Forelimb muscle (tissue), 1 donor: ENCODE results near the gene IARS1. TPM values are rescaled to one million over a fixed set of nuclear protein-coding genes. Genes with fewer than 3 reads are reported as not detected.

Experiments used
- DNase-seq: peaks from one replicate; pipeline ENCODE4 v3.0.0-alpha.2; 2013; ENCODE audit warnings: low read depth
- polyA plus RNA-seq: library from polyadenylated mRNA; unstranded; fragments of 120-200 nt; gene quantifications from one replicate; pipeline ENCODE4 v1.2.1, GENCODE V29; 2013; ENCODE audit not compliant: insufficient read length

The IARS1 gene
- polyA plus RNA-seq, 1 donor, result 62.7 TPM

GRCh38 chr9:92245005-92245797 lies 48.3 kb downstream of the IARS1 start:
- DNase-seq, result no peak

Other genes starting within 250 kb of the IARS1 start
- gene SPTLC1, start 178.3 kb downstream of the IARS1 start, polyA plus RNA-seq, result 41.0 TPM
- 27.2 TPM for gene NOL8, start 31.7 kb upstream of the IARS1 start, polyA plus RNA-seq
- 3.9 TPM for gene CENPP, start 32.3 kb upstream of the IARS1 start, polyA plus RNA-seq
- 374 TPM for gene OGN, start 110.9 kb upstream of the IARS1 start, polyA plus RNA-seq
- 3.5 TPM for gene OMD, start 130.8 kb upstream of the IARS1 start, polyA plus RNA-seq
- gene ASPN, start 188.8 kb upstream of the IARS1 start, polyA plus RNA-seq, result 282 TPM
- gene ECM2, start 242.3 kb upstream of the IARS1 start, polyA plus RNA-seq, result 26.4 TPM